ENCODE data around the gene MYH10.

The MYH10 gene

DNA sequence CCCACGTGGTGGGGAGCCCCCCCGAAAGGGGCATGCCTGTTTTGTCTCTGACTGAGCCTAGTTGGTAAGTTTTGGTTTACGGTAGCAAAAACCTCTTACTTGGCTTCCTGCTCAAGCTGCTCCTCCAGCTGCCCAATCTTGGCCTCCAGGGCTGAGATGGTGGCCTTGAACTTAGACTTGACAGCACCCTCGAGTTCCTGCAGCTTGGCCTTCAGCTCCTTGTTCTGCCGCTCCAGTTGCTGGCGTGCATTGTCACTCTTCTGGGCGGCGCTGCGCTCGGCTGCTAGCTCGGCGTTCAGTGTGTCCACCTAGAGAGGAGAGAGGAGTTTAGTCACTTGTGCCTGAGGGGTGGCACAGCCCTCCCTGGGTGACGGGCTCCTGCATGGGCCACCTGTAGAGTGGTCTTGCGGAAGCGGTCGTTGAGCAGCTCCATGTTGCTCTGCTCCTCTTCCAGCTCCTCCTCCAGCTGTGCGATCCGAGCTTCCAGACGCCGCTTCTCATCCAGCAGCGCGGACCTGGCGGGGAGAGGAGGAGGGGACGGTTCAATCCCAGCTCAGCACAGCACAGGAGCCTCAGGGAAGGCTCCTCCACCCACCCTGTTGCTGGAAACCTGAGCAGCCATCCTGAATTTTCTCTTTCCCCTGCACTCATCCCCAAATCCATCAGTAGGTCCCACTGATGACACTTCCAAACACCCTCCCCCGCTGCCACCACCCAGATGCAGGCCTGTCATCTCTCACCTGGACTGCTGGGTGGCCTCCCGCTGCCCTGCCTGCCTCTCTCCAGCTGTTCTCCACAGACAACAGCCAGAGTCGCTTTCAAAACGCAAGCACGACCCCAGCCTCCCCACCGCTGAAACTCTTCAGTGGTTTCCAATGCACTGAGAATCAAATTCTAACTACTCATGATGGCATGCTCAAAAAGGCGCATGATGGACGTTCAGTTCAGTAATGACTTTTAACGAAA, 150.2 kb downstream of the MYH10 start:
- no peak overlapping the region for H3K4me3 ChIP-seq
- H3K27ac ChIP-seq: peak overlapping the region in 1 of 2 donors; percentile 73
- TF ChIP-seq, protein P1, sequence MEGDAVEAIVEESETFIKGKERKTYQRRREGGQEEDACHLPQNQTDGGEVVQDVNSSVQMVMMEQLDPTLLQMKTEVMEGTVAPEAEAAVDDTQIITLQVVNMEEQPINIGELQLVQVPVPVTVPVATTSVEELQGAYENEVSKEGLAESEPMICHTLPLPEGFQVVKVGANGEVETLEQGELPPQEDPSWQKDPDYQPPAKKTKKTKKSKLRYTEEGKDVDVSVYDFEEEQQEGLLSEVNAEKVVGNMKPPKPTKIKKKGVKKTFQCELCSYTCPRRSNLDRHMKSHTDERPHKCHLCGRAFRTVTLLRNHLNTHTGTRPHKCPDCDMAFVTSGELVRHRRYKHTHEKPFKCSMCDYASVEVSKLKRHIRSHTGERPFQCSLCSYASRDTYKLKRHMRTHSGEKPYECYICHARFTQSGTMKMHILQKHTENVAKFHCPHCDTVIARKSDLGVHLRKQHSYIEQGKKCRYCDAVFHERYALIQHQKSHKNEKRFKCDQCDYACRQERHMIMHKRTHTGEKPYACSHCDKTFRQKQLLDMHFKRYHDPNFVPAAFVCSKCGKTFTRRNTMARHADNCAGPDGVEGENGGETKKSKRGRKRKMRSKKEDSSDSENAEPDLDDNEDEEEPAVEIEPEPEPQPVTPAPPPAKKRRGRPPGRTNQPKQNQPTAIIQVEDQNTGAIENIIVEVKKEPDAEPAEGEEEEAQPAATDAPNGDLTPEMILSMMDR (IDR thresholded peaks at IDR 0.05): no peak
- DNase-seq (ENCODE audit: low spot score): no peak

DNA sequence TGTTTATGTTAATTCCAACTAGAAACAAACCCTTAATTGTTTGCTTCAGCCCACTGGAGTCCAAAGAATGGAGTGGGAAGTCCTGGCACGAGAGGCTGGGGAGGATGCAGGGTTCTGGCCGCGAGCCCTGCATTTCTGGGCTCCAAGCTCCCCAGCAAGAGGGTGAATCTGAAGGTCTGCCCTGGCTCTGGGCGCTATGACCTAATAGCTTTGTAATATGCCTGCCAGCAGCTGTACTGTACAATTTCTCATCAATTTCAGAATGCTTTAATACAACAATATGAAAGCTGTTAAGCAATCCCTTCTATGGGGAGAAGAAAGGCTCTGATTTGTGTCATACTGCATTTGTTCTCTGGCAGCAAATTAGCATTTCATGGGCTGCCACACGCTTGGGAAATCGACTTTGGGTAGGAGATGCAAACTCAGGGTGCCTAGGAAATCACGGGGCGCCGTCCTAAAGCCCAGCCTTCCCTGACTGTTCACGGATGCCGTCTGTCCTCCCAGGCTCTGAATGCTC, 151.0 kb downstream of the MYH10 start:
- DNase-seq (ENCODE audit: low spot score): no peak
- TF ChIP-seq, protein P1 (IDR thresholded peaks at IDR 0.05): no peak
- Histone ChIP-seq H3K4me3 (no peak overlapping the region), H3K27ac (peak overlapping the region in 1 of 2 donors; percentile 73)

DNA sequence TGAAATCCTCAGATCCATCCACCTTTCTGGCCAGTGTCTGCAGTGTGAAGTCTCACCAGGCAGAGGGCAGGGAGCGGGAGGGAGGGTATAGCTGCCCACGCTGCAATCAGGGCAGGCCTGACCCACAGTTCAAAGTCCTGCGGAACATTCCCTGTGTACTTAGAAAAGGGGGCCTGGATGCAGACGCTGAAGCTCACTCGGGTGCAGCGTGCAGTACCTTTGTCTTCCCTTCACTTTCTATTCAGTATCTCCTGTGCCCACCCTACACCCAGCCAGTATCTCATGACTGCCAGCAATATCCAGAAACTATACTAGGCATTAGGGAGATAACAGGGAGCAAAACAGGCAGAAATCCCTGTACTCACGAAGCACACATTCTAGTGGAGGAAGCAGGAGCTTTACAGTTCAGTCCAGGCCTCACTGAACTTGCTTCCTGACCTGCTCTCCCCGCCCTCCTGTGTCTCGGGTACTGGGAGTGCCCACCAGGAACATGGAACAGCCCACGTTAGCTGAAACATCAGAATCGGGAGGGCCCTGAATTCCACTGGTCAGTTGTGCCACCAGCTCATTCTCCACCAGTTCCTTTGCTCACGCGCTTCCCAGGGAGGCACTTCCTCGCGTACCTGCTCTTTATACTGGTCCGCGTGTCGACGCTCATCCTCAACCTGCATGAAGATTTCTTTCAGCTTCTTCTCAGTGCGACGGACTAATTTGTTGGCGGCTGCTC, 152.6 kb downstream of the MYH10 start:
- Histone ChIP-seq H3K27ac (peak overlapping the region in 1 of 2 donors; percentile 24), H3K4me3 (no peak overlapping the region)
- DNase-seq (ENCODE audit: low spot score): no peak
- TF ChIP-seq, protein P1 (IDR thresholded peaks at IDR 0.05): no peak

DNA sequence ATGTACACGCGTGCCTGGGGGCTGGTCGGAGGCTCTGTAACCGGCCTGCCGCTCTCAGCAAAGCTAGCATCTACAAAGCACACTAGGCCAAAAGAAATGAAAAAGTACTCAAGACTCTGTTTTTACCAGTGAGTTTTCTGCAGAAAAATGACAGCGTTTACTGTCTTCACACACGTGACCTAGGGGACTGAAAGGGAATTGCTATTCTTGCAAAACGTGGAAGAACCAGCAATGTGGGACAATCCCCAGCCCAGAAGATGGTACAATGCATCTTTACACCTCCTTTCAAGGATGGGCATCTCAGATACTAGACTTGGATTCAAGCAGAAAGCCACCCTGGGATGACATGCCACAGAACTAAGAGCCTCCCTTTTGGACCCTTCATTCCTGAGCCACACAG, 153.4 kb downstream of the MYH10 start:
- no peak for DNase-seq (ENCODE audit: low spot score)
- H3K4me3 ChIP-seq: no peak overlapping the region
- H3K27ac ChIP-seq: no peak overlapping the region
- TF ChIP-seq, protein P1 (IDR thresholded peaks at IDR 0.05): no peak

DNA sequence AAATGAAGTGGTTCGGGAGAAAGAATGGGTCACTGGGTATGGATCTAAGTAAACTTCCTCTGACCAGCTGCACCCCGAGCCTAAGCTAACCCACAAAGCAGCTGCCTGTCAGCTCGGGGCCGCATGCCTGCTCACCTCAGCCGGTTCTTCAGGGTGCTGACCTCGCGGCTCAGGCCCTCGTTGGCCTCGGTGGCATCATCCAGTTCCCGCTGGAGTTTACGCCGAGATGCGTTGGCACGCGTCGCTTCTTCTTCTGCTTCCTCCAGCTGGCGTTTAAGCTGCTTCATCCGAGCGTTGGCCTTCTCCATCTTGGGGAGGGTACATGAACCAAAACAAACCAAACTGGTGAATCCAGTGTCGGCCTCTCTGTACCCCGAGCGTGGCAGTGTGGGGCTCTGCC, 153.8 kb downstream of the MYH10 start:
- no peak for DNase-seq (ENCODE audit: low spot score)
- Histone ChIP-seq H3K27ac (no peak overlapping the region), H3K4me3 (no peak overlapping the region)
- TF ChIP-seq, protein P1 (IDR thresholded peaks at IDR 0.05): no peak

DNA sequence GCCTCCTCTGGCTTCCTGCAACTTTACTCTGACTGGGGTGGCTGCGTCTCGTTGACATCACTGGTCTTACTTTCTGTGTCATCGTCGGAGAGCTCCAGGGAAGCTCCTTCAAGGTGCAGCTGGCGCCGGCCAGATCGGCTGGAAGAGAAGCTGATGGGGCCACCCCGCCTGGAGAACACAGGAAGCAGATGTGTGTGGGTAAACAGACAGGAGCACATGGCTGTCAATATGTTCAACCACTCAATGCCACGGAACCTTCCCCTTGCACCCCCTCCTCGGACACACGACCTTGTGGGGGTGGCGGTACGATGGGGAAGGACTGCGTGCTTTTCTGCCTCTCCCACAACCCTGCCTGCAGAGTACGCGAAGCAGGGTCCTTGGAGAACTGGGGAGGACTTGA, 154.7 kb downstream of the MYH10 start:
- DNase-seq (ENCODE audit: low spot score): no peak
- TF ChIP-seq, protein P1 (IDR thresholded peaks at IDR 0.05): no peak
- Histone ChIP-seq H3K4me3 (no peak overlapping the region), H3K27ac (no peak overlapping the region)
